Dermis microvascular lymphatic vessel endothelial cell (primary cell): Measurements from ENCODE around the gene COG2. TPM values are rescaled to one million over a fixed set of nuclear protein-coding genes. Genes with fewer than 3 reads are reported as not detected.
A peak's percentile ranks its signal among the peaks of the same experiment; 100 is the strongest.
"Not testable (repeated sequence)": the region's sequence is repeated elsewhere in the genome, so short reads cannot be mapped to it uniquely, and the experiment has no call there.

ENCODE experiments used
- DNase-seq, 2 donors: peaks; one replicate each; pipeline versions ENCODE4 v3.0.0 to v3.0.0-alpha.2; 2010; ENCODE audit warnings: low read depth in 2 of 2
- total RNA-seq: library from RNA; depleted of rRNA; stranded (reverse); fragments of >200 nt; gene quantifications from 2 replicates; pipeline ENCODE4 v1.2.1, GENCODE V29; 2014

Gene COG2
- total RNA-seq, result 12.2 and 12.8 TPM in 2 replicates

DNA sequence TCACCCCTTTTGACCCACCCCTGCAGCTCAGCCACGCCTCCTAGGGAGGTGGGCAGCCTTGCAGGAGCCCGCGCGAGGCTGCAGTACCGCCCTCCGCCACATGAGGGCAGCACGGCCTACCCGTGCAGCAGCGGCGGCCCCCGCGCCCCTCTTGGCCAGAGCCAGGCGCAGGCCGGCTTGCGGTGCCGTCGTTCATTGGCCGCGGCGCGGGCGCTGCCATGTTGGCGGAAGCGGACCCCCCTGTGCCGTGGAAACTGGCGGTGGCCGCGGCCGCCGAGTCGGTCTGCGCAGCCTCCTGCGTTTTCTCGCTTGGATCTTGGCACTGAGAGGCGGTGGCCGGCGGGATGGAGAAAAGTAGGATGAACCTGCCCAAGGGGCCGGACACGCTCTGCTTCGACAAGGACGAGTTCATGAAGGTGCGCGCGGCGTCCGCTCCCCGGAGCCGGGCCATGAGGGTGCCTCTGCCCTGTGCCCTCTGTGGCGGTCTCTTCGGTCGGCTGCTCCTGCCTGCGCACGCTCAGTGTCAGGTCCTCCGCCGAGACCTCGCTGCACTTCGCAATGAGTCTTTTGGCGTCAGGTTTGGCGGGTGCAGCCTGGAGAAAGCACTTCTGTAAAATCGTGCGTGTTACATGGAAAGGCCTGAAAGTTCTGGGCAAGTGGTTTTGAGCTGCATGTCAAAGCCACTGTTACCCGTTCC lies at the start of gene COG2:
Gene COG2, plus strand, starts transcription at position 219 of the 697 bp plus-strand sequence. Its CDS starts 126 bp downstream, at position 345.
- peak; percentile 81 to 95 for DNase-seq

DNA sequence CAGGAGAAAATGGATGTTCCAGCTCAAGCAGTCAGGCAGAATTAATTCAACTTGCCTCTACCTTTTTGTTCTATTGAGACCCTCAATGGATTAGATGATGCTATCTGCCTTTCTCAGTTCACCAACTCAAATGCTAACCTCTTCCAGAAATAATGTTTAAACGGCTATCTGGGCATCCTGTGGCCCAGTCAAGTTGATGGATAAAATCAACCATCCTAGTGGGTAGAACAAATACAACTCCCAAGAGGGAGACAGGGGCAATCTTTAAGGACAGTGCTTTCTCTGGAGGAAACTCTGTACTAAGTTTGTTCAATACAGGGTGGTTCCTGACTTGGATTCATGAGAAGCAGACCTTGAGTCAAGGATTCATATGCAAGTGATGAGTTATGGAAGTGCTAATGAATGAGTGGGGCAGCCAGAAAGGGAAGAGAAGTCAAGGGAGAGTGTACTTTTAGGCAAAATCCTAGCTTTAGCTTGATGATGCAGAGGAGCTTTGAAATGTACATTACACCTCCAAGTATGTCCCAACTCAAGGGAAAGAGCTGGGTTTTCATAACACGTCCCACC lies 49.4 kb upstream of the COG2 start:
- DNase-seq, result no peak

GRCh38 chr1:230594214-230594773 lies 48.0 kb upstream of the COG2 start:
- DNase-seq, result no peak

DNA sequence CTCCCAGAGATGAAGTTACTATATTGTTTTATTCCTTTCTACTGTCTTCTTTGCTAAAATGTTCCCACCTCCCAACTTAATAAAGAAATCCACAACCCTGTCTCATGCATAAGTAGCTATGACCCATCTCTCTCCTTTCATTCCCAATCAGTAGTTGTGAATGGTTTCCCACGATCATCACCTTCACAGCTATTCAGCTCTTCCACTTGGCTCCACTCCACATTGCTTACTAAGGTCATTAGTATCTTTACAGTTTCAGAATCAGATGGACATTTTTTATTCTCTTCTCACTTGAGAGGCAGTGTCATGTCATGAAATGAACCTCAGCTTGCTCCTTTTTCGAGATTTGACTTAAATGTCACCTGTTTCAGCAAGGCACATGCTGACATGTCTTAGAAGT lies 47.1 kb upstream of the COG2 start:
- DNase-seq, result no peak

DNA sequence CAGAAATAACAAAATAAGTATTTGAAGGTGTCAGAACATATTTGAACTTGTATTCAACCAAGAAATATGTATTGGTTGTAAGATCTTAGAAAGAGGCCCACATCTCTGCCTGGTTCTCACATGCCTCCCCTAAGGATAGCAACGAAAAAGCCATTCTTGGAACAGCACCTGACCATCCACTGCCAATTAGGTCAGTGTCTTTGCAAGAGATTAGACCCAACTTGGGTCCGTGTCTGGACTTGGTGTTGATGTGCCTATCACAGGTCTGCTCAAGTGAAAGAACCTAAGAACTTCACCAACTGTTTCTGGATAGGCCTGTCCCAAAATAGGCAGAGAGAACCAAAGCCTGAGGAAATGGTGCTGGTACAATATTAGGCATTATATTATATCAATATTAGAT lies 46.0 kb upstream of the COG2 start:
- no peak for DNase-seq

- no peak for DNase-seq
These were observed 43.5 kb upstream of the COG2 start for GRCh38 chr1:230598745-230599144.

DNA sequence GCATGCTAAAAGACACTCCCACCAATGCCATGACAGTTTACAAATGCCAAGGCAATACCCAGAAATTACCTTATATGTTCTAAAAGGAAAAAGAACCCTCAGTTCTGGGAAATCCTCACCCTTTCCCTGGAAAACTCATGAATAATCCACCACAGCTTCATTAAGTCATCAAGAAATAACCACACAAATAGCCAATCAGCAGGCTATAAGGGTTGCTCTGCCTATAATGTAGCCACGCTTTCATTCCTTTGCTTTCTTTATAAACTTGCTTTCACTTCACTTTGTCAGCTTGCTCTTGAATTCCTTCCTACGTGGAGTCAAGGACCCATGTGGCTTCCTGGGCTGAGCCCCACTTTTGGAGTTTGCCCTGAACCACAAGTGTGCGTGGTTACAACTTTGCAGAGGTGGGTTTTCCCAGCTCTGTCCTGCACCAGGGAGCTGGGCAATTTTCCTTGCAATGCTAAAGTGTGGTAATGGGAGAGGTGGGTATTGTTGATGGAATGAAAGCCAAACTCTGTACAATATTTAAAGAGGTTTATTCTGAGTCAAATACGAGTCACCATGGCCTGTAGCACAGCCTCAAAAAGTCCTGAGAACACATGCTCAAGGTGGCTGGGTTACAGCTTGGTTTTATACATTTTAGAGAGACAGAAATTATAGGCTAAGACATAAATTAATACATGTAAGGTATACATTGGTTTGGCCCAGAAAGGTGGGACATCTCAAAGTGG lies 42.2 kb upstream of the COG2 start:
- DNase-seq, result no peak

GRCh38 chr1:230600657-230601400 lies 41.5 kb upstream of the COG2 start:
- not testable (repeated sequence) for DNase-seq

- DNase-seq, result no peak
These were observed 33.1 kb upstream of the COG2 start for GRCh38 chr1:230609208-230609607.

DNA sequence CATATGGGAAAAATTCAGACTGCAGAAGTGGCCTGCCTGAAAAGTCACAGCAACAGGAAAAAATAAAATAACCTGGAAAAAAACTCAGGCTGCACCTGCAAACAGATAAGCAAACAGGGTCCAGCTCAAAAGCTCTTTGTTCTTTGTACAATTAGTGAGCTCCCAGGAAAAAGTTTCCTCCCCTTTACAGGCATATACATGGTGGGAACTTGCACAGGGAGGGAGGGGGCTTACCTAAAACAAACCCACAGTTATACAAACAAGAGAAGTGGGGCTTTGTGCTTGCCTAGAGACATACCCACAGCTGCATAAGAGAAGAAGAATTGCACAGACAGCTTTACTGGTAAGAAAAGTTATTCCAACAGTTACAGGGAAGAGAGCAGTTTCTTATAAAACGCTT lies 31.7 kb upstream of the COG2 start:
- no peak for DNase-seq

GRCh38 chr1:230611128-230611877 lies 31.0 kb upstream of the COG2 start:
- DNase-seq, result no peak

DNA sequence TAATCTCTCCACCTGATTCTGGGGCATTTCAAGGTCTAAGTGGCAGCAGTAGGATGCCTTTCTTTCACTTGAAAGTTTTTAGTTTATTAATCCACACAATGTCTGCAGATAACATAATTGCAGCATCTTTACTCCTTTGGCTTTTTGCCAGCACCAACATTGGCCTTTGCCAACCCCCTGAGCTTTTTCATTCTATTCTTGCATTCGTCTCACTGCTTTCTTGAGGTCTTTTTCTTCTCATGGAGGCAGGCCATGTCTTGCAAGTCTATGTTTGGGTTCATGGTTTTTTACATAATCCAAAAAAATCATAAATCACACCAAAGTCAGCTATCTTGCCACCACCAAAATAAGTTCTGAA lies 30.4 kb upstream of the COG2 start:
- no peak for DNase-seq

DNA sequence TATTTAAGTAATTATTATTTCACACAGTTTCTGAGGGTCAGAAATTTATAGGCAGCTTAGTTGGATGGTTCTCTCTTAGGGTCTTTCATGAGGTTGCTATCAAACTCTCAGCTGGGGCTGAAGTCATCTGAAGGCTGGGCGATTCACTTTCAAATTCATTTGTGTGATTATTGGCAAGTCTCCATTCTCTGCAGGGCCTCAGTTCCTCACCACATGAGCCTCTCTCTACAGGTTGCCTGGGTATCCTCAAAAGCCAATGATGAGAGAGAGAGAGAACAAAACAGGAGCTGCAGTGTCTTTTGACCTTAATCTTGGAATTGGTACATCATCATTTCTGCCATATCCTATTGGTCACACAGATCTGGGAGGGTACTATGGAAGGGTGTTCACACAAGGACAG lies 29.6 kb upstream of the COG2 start:
- no peak for DNase-seq

DNA sequence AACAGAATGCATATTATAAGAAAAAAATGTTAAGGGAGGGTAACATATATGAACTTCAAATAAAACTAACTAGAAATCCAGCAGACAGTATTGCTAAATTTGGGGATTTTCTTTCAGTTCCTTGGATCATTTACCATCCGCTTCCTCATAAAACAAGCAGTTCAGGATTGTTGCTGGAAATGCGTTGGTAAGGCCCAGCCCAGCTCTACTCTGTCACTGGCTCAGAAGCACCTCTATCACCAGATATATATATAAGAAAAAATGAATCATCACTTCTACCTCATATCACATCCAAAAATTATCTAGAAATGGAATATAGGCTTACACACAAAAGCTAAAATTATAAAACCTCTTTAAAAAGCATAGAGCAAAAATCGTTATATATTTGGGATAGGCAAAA lies 28.2 kb upstream of the COG2 start:
- no peak for DNase-seq

DNA sequence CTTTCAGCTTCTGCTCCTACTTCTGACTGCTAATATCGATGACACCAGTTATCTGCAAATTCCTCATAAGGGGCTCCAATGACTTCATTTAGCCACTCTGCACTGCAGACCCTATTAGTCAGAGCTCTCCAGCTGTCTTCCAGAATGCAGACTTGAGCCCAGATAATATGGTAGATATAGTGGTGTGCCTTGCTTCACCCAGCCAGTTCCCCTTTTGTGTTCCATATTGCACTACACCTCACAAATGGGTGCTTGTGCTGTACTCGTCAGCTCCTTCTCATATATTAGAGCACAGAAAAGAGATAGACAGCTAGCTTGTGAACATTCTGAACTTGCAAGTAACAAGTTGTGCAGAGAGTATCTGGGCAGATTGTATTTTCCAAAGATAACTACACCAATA lies 23.7 kb upstream of the COG2 start:
- no peak for DNase-seq

- DNase-seq, result no peak
These were observed 21.5 kb upstream of the COG2 start for GRCh38 chr1:230620649-230621323.

- no peak for DNase-seq
These were observed 20.8 kb upstream of the COG2 start for GRCh38 chr1:230621324-230622030.

GRCh38 chr1:230622151-230622550 lies 20.1 kb upstream of the COG2 start:
- DNase-seq, result no peak

DNA sequence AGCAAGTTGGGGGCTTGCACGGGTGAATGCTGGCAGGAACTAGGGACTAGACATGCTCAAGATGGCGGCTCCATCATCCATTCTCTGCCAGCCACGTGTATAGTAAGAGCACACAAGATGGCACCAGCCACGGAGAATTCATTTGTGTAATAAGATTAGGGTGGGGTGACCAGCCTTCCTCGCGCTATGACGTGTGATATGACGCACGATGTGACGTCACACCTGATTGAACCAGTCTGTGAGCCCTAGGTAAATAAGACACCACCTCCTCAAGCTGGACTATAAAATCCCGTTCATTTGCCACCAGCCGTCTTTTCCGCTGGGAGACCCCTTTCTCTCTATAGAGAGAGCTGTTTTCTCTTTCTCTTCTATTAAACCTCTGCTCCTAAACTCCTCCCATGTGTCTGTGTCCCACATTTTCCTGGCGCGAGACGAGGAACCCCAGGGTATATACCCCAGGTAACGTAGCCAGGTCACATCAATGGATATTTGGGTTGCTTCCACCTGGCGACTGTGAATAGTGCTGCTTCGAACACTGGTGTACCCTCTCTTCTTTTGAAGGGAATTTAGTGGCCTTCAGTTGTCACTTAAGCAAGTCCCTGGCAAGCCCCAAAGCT lies 18.1 kb upstream of the COG2 start:
- no peak for DNase-seq

DNA sequence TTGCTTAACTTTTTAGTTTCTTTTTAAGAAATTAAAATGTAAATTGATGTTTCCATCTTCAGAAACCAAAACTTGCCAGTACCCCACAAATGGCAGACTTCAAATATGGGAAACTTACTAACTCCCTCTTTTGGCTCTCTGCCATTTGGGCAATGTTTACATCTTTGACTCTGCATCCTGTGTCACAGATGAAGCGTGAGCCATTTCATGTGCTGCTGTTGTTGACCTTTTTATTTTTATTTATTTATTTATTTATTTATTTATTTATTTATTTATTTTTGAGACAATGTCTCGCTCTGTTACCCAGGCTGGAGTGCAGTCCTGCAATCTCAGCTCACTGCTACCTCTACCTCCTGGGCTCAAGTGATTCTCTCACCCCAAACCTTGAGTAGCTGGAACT lies 16.0 kb upstream of the COG2 start:
- DNase-seq, result no peak
